GM18520 (cell line): ENCODE results near the gene JMJD4.
A peak's percentile ranks its signal among the peaks of the same experiment; 100 is the strongest.

Source experiments
- ATAC-seq: cut with Tn5 transposase; IDR thresholded peaks from one replicate; pipeline ENCODE4 v1.9.1; 2021; ENCODE audit not compliant: unreplicated experiment

Gene JMJD4

GRCh38 chr1:227734856-227735538, at the start of gene JMJD4, which contains the start of gene SNAP47:
TSS of gene JMJD4 (minus strand) at chr1:227735302. CDS start at chr1:227735273, 29 bp downstream.
TSS of gene SNAP47 (plus strand) at chr1:227735435. CDS start at chr1:227747737, 12,302 bp downstream.
- peak; percentile 95 for ATAC-seq

- ATAC-seq, result no peak
These were observed 47.1 kb upstream of the JMJD4 start for GRCh38 chr1:227782226-227782625.

GRCh38 chr1:227781314-227781930, 46.3 kb upstream of the JMJD4 start:
- ATAC-seq, result no peak

- ATAC-seq, result no peak
These were observed 45.3 kb upstream of the JMJD4 start for GRCh38 chr1:227780101-227781044.

GRCh38 chr1:227779685-227780084, 44.6 kb upstream of the JMJD4 start:
- ATAC-seq, result no peak

GRCh38 chr1:227779021-227779441, 43.9 kb upstream of the JMJD4 start:
- no peak for ATAC-seq

- ATAC-seq, result no peak
These were observed 43.4 kb upstream of the JMJD4 start for GRCh38 chr1:227778401-227778947.

GRCh38 chr1:227777646-227778045, 42.5 kb upstream of the JMJD4 start:
- ATAC-seq, result no peak

- ATAC-seq, result no peak
These were observed 42.1 kb upstream of the JMJD4 start for GRCh38 chr1:227777156-227777555.

GRCh38 chr1:227776331-227776771, 41.2 kb upstream of the JMJD4 start:
- ATAC-seq, result no peak

GRCh38 chr1:227775841-227776240, 40.7 kb upstream of the JMJD4 start:
- ATAC-seq, result no peak

- no peak for ATAC-seq
These were observed 39.9 kb upstream of the JMJD4 start for GRCh38 chr1:227774821-227775661.

- no peak for ATAC-seq
These were observed 39.1 kb upstream of the JMJD4 start for GRCh38 chr1:227774051-227774731.

GRCh38 chr1:227773558-227773957, 38.5 kb upstream of the JMJD4 start:
- ATAC-seq, result no peak

GRCh38 chr1:227771771-227772170, 36.7 kb upstream of the JMJD4 start:
- ATAC-seq, result no peak

- no peak for ATAC-seq
These were observed 36.2 kb upstream of the JMJD4 start for GRCh38 chr1:227771326-227771725.

- ATAC-seq, result no peak
These were observed 35.7 kb upstream of the JMJD4 start for GRCh38 chr1:227770812-227771211.

- no peak for ATAC-seq
These were observed 34.9 kb upstream of the JMJD4 start for GRCh38 chr1:227769936-227770494.
